Measurements from ENCODE around the gene TMEM126B. TPM values are rescaled to one million over a fixed set of nuclear protein-coding genes. Genes with fewer than 3 reads are reported as not detected.

Gene TMEM126B
- total RNA-seq, 3 donors from 2014 or later (not counting 1 experiment from before 2014, with no cell fraction given), result 29.4 to 38.6 (median 31.2) TPM

DNA sequence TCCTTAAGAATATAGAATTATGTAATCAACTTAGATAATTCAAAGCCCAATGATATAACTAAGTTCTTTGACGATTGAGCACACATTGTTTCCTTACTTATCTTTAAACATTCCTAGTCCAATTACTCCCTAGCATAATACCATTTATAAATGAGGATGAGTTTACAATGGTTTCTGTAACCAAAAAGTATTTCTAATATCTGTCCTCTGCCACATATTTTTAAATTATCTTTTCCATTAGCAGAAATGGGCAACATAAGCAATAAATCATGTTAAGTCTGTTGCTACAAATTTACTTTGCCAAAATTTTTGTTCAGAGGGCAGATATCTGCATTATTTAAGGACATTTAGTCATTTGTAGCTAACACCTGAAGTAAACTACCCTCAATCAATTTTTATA, 29.8 kb downstream of the TMEM126B start:
- no peak for DNase-seq
- intact Hi-C loops (cut with micrococcal nuclease), result no loop called here
- H3K4me1 Mint-ChIP-seq, result peaks cover 45 to 54% of the 10 kb centered on the region in 2 donors
- Histone ChIP-seq H3K36me3 (ENCODE audit: control insufficient read depth, insufficient read depth, low read length) (peaks cover 63% of the 10 kb centered on the region), H3K27ac (ENCODE audit: low read length) (no peak overlapping the region), H3K27me3 (ENCODE audit: control insufficient read depth, insufficient read depth, low read length) (no peaks in the 10 kb centered on the region), H3K9me3 (ENCODE audit: control insufficient read depth, insufficient read depth, low read length) (no peaks in the 10 kb centered on the region), H3K4me1 (ENCODE audit: control insufficient read depth, insufficient read depth, low read length) (peaks cover 9% of the 10 kb centered on the region), H3K4me3 (ENCODE audit: low read length) (no peak overlapping the region)
- peak overlapping the region in 1 of 2 donors; percentile 79 for H3K27ac Mint-ChIP-seq
- no peak for TF ChIP-seq CTCF (IDR thresholded peaks at IDR 0.05)
- H3K27me3 Mint-ChIP-seq (ENCODE audit: low read depth in 2 of 2), result no peaks in the 10 kb centered on the region
- no peak for ATAC-seq
- H3K36me3 Mint-ChIP-seq, result peaks cover 7% of the 10 kb centered on the region
- H3K9me3 Mint-ChIP-seq, result no peaks in the 10 kb centered on the region
- WGBS (ENCODE audit: insufficient coverage), result no CpG with 5 or more reads among the region's 1 CpG
- no peak overlapping the region for H3K4me3 Mint-ChIP-seq

DNA sequence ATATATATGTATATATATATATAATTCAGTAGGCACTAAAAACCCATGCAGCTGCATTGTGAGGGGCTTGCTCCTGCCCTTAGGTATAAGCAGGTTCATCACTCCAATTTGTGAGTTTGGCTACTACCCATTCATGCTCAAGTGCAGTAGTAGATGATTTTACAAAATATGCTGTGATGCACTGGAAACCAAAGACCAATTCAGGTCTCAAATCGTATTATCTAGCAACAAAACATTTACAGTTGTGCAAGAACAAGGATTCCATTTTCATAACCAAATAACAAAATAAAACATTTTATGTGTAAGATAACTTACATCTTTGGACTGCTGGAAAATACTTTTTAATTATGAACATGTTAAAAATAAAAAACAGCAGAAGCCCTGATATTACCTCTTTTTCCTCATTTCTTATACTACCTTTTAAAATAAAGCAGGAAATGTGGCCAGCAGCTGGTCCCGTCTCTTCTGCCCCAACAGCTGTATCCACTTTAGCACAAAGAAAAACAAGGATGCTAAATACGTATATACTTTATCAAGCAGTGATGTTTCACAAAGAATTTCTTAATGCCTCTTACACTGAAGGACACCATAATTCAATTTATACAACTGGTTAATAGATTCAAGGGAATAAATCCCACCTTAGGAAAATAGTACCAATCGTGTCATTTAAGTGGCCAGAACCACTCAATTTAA, 33.7 kb downstream of the TMEM126B start:
- Mint-ChIP-seq H3K4me1 (peaks cover 64 to 74% of the 10 kb centered on the region in 2 donors), H3K27me3 (ENCODE audit: low read depth in 2 of 2) (no peaks in the 10 kb centered on the region), H3K36me3 (peaks cover 7% of the 10 kb centered on the region), H3K4me3 (peak overlapping the region; percentile 98), H3K27ac (peak overlapping the region; percentile 31 to 98), H3K9me3 (no peaks in the 10 kb centered on the region)
- WGBS (ENCODE audit: insufficient coverage), result 18% methylated on average over 3 of the region's 4 CpGs
- H3K27me3 ChIP-seq (ENCODE audit: control insufficient read depth, insufficient read depth, low read length), result no peaks in the 10 kb centered on the region
- peaks cover 41% of the 10 kb centered on the region for H3K36me3 ChIP-seq (ENCODE audit: control insufficient read depth, insufficient read depth, low read length)
- no peak overlapping the region for H3K4me3 ChIP-seq (ENCODE audit: low read length)
- intact Hi-C loops (cut with micrococcal nuclease), result loop anchor here (5.0 kb wide), 1 partner anchor 405 kb away; the partner anchor contains the start of gene PICALM
- ATAC-seq, result no peak
- H3K4me1 ChIP-seq (ENCODE audit: control insufficient read depth, insufficient read depth, low read length), result peaks cover 11% of the 10 kb centered on the region
- no peak for DNase-seq
- no peak for TF ChIP-seq CTCF (IDR thresholded peaks at IDR 0.05)
- H3K27ac ChIP-seq (ENCODE audit: low read length), result no peak overlapping the region
- H3K9me3 ChIP-seq (ENCODE audit: control insufficient read depth, insufficient read depth, low read length), result no peaks in the 10 kb centered on the region

GRCh38 chr11:85663080-85663752, 34.8 kb downstream of the TMEM126B start:
- Histone ChIP-seq H3K36me3 (ENCODE audit: control insufficient read depth, insufficient read depth, low read length) (peaks cover 30% of the 10 kb centered on the region), H3K4me1 (ENCODE audit: control insufficient read depth, insufficient read depth, low read length) (peaks cover 11% of the 10 kb centered on the region), H3K4me3 (ENCODE audit: low read length) (peak overlapping the region; percentile 94), H3K9me3 (ENCODE audit: control insufficient read depth, insufficient read depth, low read length) (no peaks in the 10 kb centered on the region), H3K27me3 (ENCODE audit: control insufficient read depth, insufficient read depth, low read length) (no peaks in the 10 kb centered on the region), H3K27ac (ENCODE audit: low read length) (peak overlapping the region; percentile 100)
- DNase-seq (peak in 1 of 2 donors; percentile 61), ATAC-seq (peak in 2 of 3 donors; percentile 13 to 30)
- intact Hi-C loops (cut with micrococcal nuclease), result loop anchor here (5.0 kb wide), 1 partner anchor 404 kb away; the partner anchor contains the start of gene PICALM
- no peaks in the 10 kb centered on the region for H3K27me3 Mint-ChIP-seq (ENCODE audit: low read depth in 2 of 2)
- H3K36me3 Mint-ChIP-seq, result peaks cover 7% of the 10 kb centered on the region
- no peak for TF ChIP-seq CTCF (IDR thresholded peaks at IDR 0.05)
- peaks cover 63 to 70% of the 10 kb centered on the region in 2 donors for H3K4me1 Mint-ChIP-seq
- H3K4me3 Mint-ChIP-seq, result peak overlapping the region; percentile 98
- 15% methylated on average over 8 of the region's 10 CpGs for whole genome bisulfite sequencing (ENCODE audit: insufficient coverage)
- peak overlapping the region; percentile 98 for H3K27ac Mint-ChIP-seq
- H3K9me3 Mint-ChIP-seq, result no peaks in the 10 kb centered on the region

Measured in natural killer cell (primary cell).